Measurements from ENCODE around the gene FOXB2.
A peak's percentile ranks its signal among the peaks of the same experiment; 100 is the strongest.

GRCh38 chr9:77014597-77015263, 4.7 kb upstream of the FOXB2 start:
- TF ChIP-seq CTCF (IDR thresholded peaks at IDR 0.05) = peak; percentile 28
- TF ChIP-seq ZFX (IDR thresholded peaks at IDR 0.05; ENCODE audit: borderline replicate concordance) = no peak
